ENCODE results near the gene PELI3.
A peak's percentile ranks its signal among the peaks of the same experiment; 100 is the strongest.

Gene PELI3

GRCh38 chr11:66510990-66511339 lies 44.3 kb downstream of the PELI3 start:
- Histone ChIP-seq H3K27me3 (ENCODE audit: insufficient read depth, poor library complexity, severe bottlenecking) (no peaks in the 10 kb centered on the region), H3K4me3 (ENCODE audit: severe bottlenecking) (peak overlapping the region; percentile 77), H3K36me3 (ENCODE audit: low read depth) (peaks cover 10% of the 10 kb centered on the region), H3K4me1 (ENCODE audit: insufficient read depth, poor library complexity, severe bottlenecking) (no peaks in the 10 kb centered on the region), H3K9me3 (ENCODE audit: severe bottlenecking) (no peaks in the 10 kb centered on the region), H3K27ac (ENCODE audit: poor library complexity, severe bottlenecking) (no peak overlapping the region)
- no peak for DNase-seq (ENCODE audit: low spot score)
- ATAC-seq (ENCODE audit: low read depth): no peak; the same call in 2 of the 3 replicates
- TF ChIP-seq, protein P1, sequence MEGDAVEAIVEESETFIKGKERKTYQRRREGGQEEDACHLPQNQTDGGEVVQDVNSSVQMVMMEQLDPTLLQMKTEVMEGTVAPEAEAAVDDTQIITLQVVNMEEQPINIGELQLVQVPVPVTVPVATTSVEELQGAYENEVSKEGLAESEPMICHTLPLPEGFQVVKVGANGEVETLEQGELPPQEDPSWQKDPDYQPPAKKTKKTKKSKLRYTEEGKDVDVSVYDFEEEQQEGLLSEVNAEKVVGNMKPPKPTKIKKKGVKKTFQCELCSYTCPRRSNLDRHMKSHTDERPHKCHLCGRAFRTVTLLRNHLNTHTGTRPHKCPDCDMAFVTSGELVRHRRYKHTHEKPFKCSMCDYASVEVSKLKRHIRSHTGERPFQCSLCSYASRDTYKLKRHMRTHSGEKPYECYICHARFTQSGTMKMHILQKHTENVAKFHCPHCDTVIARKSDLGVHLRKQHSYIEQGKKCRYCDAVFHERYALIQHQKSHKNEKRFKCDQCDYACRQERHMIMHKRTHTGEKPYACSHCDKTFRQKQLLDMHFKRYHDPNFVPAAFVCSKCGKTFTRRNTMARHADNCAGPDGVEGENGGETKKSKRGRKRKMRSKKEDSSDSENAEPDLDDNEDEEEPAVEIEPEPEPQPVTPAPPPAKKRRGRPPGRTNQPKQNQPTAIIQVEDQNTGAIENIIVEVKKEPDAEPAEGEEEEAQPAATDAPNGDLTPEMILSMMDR (IDR thresholded peaks at IDR 0.05; ENCODE audit: poor library complexity, severe bottlenecking): no peak

GRCh38 chr11:66523611-66524010 lies 56.9 kb downstream of the PELI3 start:
- peaks cover 34% of the 10 kb centered on the region for H3K36me3 ChIP-seq (ENCODE audit: low read depth)
- ATAC-seq (ENCODE audit: low read depth) (0 out of 3 replicates have a peak, but pooled peaks have one; percentile 17), DNase-seq (ENCODE audit: low spot score) (no peak)
- no peaks in the 10 kb centered on the region for H3K27me3 ChIP-seq (ENCODE audit: insufficient read depth, poor library complexity, severe bottlenecking)
- TF ChIP-seq, protein P1 (IDR thresholded peaks at IDR 0.05; ENCODE audit: poor library complexity, severe bottlenecking): no peak
- H3K27ac ChIP-seq (ENCODE audit: poor library complexity, severe bottlenecking): no peak overlapping the region
- H3K9me3 ChIP-seq (ENCODE audit: severe bottlenecking): no peaks in the 10 kb centered on the region
- H3K4me1 ChIP-seq (ENCODE audit: insufficient read depth, poor library complexity, severe bottlenecking): no peaks in the 10 kb centered on the region
- H3K4me3 ChIP-seq (ENCODE audit: severe bottlenecking): no peak overlapping the region

DNA sequence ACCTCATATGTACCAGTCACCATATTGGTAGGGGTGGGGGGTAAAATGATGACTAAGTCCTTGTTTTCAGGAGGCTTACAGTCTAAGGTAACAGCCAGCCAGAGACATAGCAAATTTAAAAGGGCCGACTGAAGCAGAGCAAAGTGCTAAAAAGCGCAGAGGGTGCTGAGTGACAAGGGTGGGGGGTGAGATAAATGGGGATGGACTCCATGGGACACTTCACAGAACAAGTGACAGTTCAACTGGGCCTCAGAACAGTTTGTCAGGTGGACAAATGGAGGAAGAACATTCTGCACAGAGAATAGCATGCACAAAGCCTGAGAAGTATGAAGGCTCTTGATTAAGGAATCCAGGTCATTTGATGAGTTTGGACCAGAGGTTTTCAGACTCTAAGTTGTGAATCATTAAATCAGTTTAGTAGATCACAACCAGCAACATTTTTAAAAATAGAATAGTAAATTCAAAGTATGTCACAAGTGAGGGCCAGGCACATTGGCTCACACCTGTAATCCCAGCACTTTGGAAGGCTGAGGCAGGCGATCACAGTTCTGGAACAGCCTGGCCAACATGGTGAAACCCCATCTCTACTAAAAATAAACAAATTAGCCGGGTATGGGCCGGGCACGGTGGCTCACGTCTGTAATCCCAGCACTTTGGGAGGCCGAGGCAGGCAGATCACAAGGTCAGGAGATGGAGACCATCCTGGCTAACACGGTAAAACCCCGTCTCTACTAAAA lies 57.8 kb downstream of the PELI3 start:
- H3K4me3 ChIP-seq (ENCODE audit: severe bottlenecking): no peak overlapping the region
- DNase-seq (ENCODE audit: low spot score): no peak
- no peaks in the 10 kb centered on the region for H3K9me3 ChIP-seq (ENCODE audit: severe bottlenecking)
- TF ChIP-seq, protein P1 (IDR thresholded peaks at IDR 0.05; ENCODE audit: poor library complexity, severe bottlenecking): no peak
- no peak overlapping the region for H3K27ac ChIP-seq (ENCODE audit: poor library complexity, severe bottlenecking)
- no peaks in the 10 kb centered on the region for H3K27me3 ChIP-seq (ENCODE audit: insufficient read depth, poor library complexity, severe bottlenecking)
- ATAC-seq (ENCODE audit: low read depth): no peak
- no peaks in the 10 kb centered on the region for H3K4me1 ChIP-seq (ENCODE audit: insufficient read depth, poor library complexity, severe bottlenecking)
- H3K36me3 ChIP-seq (ENCODE audit: low read depth): peaks cover 33% of the 10 kb centered on the region

All from RWPE2 (cell line).